T-helper 2 cell treated with Interferon-gamma antibody and Interleukin-4, amounts not matched to agents 5 μg/mL and 100 μg/mL, for 36 hours (primary cell): Measurements from ENCODE around the gene TMEM234.

Experiments
- DNase-seq: peaks from one replicate; pipeline ENCODE4 v3.0.0; 2021; ENCODE audit warnings: low spot score
- H3K27ac Mint-ChIP-seq: one replicate; pipeline ENCODE4 v1.8.0; 2021; ENCODE audit warnings: mild to moderate bottlenecking, mixed read lengths
- H3K27me3 Mint-ChIP-seq: one replicate; pipeline ENCODE4 v1.8.0; 2021; ENCODE audit warnings: low read depth, mixed read lengths
- H3K36me3 Mint-ChIP-seq: one replicate; pipeline ENCODE4 v1.8.0; 2021; ENCODE audit warnings: low read depth, mixed read lengths
- H3K4me1 Mint-ChIP-seq: one replicate; pipeline ENCODE4 v1.8.0; 2021; ENCODE audit warnings: low read depth, mixed read lengths
- H3K4me3 Mint-ChIP-seq: one replicate; pipeline ENCODE4 v1.8.0; 2022; ENCODE audit warnings: mild to moderate bottlenecking, moderate library complexity, mixed read lengths
- H3K9me3 Mint-ChIP-seq: one replicate; pipeline ENCODE4 v1.8.0; 2021; ENCODE audit warnings: mixed read lengths

Gene TMEM234

GRCh38 chr1:32182060-32182459 is 40.1 kb downstream of the TMEM234 start:
- Mint-ChIP-seq H3K36me3 (peaks cover 50% of the 10 kb centered on the region), H3K27me3 (no peaks in the 10 kb centered on the region), H3K4me1 (peaks cover 41% of the 10 kb centered on the region), H3K4me3 (peak overlapping the region; percentile 93), H3K27ac (peak overlapping the region; percentile 32), H3K9me3 (no peaks in the 10 kb centered on the region)
- no peak for DNase-seq

- DNase-seq: no peak
- no peaks in the 10 kb centered on the region for H3K9me3 Mint-ChIP-seq
- H3K27ac Mint-ChIP-seq: peak overlapping the region; percentile 92
- H3K27me3 Mint-ChIP-seq: no peaks in the 10 kb centered on the region
- H3K4me3 Mint-ChIP-seq: peak overlapping the region; percentile 93
- H3K4me1 Mint-ChIP-seq: peaks cover 40% of the 10 kb centered on the region
- peaks cover 49% of the 10 kb centered on the region for H3K36me3 Mint-ChIP-seq
Observed at GRCh38 chr1:32181563-32181962, 40.6 kb downstream of the TMEM234 start.

GRCh38 chr1:32181065-32181464 is 41.1 kb downstream of the TMEM234 start:
- peaks cover 44% of the 10 kb centered on the region for H3K36me3 Mint-ChIP-seq
- H3K27me3 Mint-ChIP-seq: no peaks in the 10 kb centered on the region
- peaks cover 35% of the 10 kb centered on the region for H3K4me1 Mint-ChIP-seq
- no peak for DNase-seq
- H3K27ac Mint-ChIP-seq: peak overlapping the region; percentile 92
- H3K9me3 Mint-ChIP-seq: no peaks in the 10 kb centered on the region
- peak overlapping the region; percentile 93 for H3K4me3 Mint-ChIP-seq

DNA sequence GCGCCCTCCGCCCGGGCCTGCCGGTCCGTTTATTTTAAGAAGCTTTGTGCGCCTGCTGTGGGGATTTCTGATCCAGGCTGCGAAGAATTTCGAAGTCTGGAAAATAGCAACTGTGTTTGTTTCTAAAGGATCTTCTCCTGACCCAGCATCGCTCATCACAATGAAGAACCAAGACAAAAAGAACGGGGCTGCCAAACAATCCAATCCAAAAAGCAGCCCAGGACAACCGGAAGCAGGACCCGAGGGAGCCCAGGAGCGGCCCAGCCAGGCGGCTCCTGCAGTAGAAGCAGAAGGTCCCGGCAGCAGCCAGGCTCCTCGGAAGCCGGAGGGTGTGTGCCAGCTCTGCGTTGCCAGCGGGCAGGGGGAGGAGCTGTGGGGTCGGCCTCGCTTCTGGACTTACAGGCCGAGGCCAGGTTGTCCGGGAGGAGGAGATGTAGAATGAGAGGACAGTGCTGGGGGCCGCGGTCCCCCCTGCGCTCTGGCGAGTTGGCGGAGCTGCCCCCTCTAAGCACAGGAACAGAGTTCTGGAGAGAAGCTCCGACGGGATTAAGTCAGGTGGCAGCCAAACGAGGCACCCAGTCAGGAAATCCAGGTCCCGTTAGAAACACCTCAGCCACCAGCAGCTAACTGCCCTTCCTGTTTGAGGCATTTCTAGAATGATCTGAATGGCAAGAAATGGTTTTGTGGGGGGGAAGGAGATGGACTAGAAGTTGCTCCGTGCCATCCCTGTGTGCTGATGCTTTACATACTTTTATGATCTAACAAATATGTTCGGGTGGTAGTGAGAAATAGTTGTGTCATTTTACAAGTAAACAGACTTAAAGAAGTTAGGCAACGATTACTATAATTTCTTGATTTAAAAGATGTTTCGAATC is 41.7 kb downstream of the TMEM234 start:
- DNase-seq: peak; percentile 28
- Mint-ChIP-seq H3K4me3 (peak overlapping the region; percentile 93), H3K9me3 (no peaks in the 10 kb centered on the region), H3K27me3 (no peaks in the 10 kb centered on the region), H3K4me1 (peaks cover 34% of the 10 kb centered on the region), H3K36me3 (peaks cover 42% of the 10 kb centered on the region), H3K27ac (peak overlapping the region; percentile 92)

DNA sequence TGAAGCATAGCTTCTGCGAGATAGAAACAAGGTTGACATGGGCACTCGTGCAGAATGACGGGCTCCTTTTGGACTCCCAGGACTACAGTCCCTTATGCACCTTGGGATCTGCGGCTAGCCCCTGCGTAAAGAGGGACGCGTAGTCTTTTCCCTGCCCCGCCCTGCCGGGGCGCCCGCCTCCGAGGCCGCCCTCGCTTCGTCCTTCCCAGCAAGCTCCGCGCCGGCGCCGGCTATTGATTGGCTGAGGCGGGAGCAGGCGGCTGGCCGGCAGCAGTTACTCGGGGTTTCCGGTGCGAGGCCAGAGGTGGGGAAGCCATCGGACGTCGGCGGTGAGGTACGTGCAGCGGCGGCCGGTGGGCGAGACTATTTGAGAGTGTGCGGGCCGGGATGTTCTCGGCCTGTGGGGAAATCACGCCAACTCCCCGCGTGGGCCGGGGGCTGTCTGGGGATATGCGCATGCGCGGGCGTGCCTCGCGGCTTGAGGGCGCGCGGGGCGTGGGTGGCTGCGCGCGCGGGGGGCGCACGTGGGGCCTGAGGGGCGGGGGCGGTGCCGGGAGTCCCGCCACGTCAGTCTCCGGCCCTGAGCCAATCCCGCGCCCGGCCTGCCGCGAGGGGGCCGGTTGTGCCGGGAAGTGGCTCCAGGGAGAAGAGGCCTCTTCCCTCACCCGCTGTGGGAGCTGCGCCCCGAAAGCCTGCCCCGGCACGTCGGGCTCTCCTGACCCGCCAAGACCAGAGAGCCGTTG is 42.5 kb downstream of the TMEM234 start, which contains the start of gene TXLNA:
Gene TXLNA, plus strand, starts transcription at position 233 of the 743 bp plus-strand sequence. CDS start 671 bp downstream, outside the sequence.
- Mint-ChIP-seq H3K4me3 (peak within 1 kb of the TSS; percentile 96), H3K4me1 (peaks cover 30% of the 10 kb centered on the region)

DNA sequence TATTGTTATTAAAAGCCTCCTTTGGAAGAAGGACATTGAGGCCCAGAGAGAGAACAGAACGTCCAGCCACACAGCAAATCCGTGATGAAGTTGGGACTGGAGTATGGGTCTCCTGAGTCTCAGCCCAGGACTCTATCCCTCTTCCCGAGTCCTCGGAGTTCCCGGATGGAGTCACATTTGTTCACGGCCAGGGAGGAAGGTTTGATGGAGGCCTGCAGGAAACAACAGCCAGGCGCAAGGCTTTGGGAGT is 43.0 kb downstream of the TMEM234 start:
- H3K9me3 Mint-ChIP-seq: no peaks in the 10 kb centered on the region
- DNase-seq: no peak
- peaks cover 26% of the 10 kb centered on the region for H3K4me1 Mint-ChIP-seq
- H3K4me3 Mint-ChIP-seq: peak overlapping the region; percentile 96
- H3K27ac Mint-ChIP-seq: peak overlapping the region; percentile 97
- H3K27me3 Mint-ChIP-seq: no peaks in the 10 kb centered on the region
- H3K36me3 Mint-ChIP-seq: peaks cover 37% of the 10 kb centered on the region

More for the DNA sequence above, 42.5 kb downstream of the TMEM234 start, which contains the start of gene TXLNA:
- Mint-ChIP-seq H3K36me3 (peaks cover 38% of the 10 kb centered on the region), H3K27ac (peak within 1 kb of the TSS; percentile 97), H3K27me3 (no peaks in the 10 kb centered on the region), H3K9me3 (no peaks in the 10 kb centered on the region)
- peak; percentile 93 for DNase-seq

DNA sequence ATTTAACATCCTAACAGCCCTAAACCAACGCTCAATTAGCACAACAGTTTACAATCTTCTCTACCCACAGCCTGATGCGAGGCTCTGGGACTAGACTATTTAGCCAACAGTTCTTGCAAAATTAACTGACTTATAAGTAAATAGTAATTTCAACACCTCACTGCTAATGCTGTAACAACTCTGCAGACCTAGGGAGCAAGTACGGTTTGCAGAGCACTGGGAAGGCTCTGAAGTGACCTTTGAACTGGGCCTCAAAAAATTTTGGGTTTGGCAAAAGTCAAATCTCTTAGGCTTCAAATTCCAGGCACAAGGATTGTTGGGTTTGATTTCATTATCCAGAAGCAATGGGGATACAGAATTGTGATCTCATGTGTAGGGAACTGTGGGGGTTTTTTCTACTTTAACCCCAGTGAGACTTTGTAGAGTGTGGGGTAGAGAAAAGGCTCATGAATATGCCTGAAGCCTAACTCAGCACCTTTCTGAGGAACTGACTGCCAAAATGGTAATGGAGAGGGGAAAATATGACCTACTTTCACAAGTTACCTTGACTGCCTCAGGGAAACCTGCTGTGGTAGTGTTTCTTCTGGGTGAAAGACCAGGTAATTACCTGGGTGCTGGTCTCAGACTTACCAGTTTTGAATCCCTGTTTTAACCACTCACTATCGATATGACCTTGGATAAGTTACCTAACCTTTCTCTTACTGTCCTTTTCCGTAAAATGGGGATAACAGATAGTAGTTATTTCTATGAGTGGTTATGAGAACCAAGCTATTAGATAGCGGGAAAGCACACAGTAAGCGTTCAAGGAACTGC is 43.6 kb downstream of the TMEM234 start:
- Mint-ChIP-seq H3K4me3 (peak overlapping the region; percentile 96), H3K36me3 (peaks cover 34% of the 10 kb centered on the region), H3K27me3 (no peaks in the 10 kb centered on the region), H3K27ac (peak overlapping the region; percentile 97), H3K9me3 (no peaks in the 10 kb centered on the region), H3K4me1 (peaks cover 22% of the 10 kb centered on the region)
- no peak for DNase-seq

GRCh38 chr1:32172621-32173245 is 49.4 kb downstream of the TMEM234 start:
- no peaks in the 10 kb centered on the region for H3K27me3 Mint-ChIP-seq
- H3K4me3 Mint-ChIP-seq: no peak overlapping the region
- peaks cover 41% of the 10 kb centered on the region for H3K36me3 Mint-ChIP-seq
- peaks cover 9% of the 10 kb centered on the region for H3K4me1 Mint-ChIP-seq
- DNase-seq: no peak
- no peaks in the 10 kb centered on the region for H3K9me3 Mint-ChIP-seq
- H3K27ac Mint-ChIP-seq: no peak overlapping the region

GRCh38 chr1:32170991-32171390 is 51.2 kb downstream of the TMEM234 start:
- H3K9me3 Mint-ChIP-seq: no peaks in the 10 kb centered on the region
- no peaks in the 10 kb centered on the region for H3K27me3 Mint-ChIP-seq
- peaks cover 9% of the 10 kb centered on the region for H3K4me1 Mint-ChIP-seq
- peaks cover 51% of the 10 kb centered on the region for H3K36me3 Mint-ChIP-seq
- H3K4me3 Mint-ChIP-seq: no peak overlapping the region
- no peak overlapping the region for H3K27ac Mint-ChIP-seq
- no peak for DNase-seq
